GM19467 (cell line): ENCODE results near the gene NRARP.

Experiments used
- ATAC-seq: cut with Tn5 transposase; IDR thresholded peaks from one replicate; pipeline ENCODE4 v1.9.1; 2021; ENCODE audit warnings: mild to moderate bottlenecking, moderate library complexity; ENCODE audit not compliant: unreplicated experiment

NRARP gene

GRCh38 chr9:137278721-137279711, 23.1 kb downstream of the NRARP start:
- ATAC-seq: no peak

GRCh38 chr9:137278061-137278701, 23.9 kb downstream of the NRARP start:
- no peak for ATAC-seq

- ATAC-seq: peak; percentile 57
These were observed 24.6 kb downstream of the NRARP start, which contains the start of gene TOR4A for GRCh38 chr9:137277329-137278041. Gene TOR4A (plus strand): TSS chr9:137277726. CDS start chr9:137278690, 964 bp downstream.

GRCh38 chr9:137276473-137277328, 25.4 kb downstream of the NRARP start:
- no peak for ATAC-seq

- no peak for ATAC-seq
These were observed 26.2 kb downstream of the NRARP start for GRCh38 chr9:137275588-137276472.

GRCh38 chr9:137275203-137275587, 26.9 kb downstream of the NRARP start:
- ATAC-seq: no peak

GRCh38 chr9:137273611-137274320, 28.3 kb downstream of the NRARP start:
- ATAC-seq: no peak

GRCh38 chr9:137273095-137273490, 29.0 kb downstream of the NRARP start:
- no peak for ATAC-seq

- no peak for ATAC-seq
These were observed 29.6 kb downstream of the NRARP start for GRCh38 chr9:137272241-137273094.

GRCh38 chr9:137271696-137272076, 30.4 kb downstream of the NRARP start:
- ATAC-seq: no peak

- no peak for ATAC-seq
These were observed 31.0 kb downstream of the NRARP start for GRCh38 chr9:137270929-137271695.

- ATAC-seq: no peak
These were observed 32.8 kb downstream of the NRARP start for GRCh38 chr9:137269231-137269772.

- no peak for ATAC-seq
These were observed 33.4 kb downstream of the NRARP start for GRCh38 chr9:137268538-137269201.

GRCh38 chr9:137267933-137268355, 34.1 kb downstream of the NRARP start:
- ATAC-seq: no peak

GRCh38 chr9:137266585-137267453, 35.3 kb downstream of the NRARP start:
- ATAC-seq: no peak
